ENCODE measurements around the gene HCCS.

The HCCS gene

GRCh38 chrX:11125060-11125459 is 13.9 kb downstream of the HCCS start:
- TF ChIP-seq OSR1 (CRISPR knock-in tag; IDR thresholded peaks at IDR 0.05) (no peak), PATZ1 (CRISPR knock-in tag; IDR thresholded peaks at IDR 0.05; ENCODE audit: borderline replicate concordance) (no peak), ARNTL (CRISPR knock-in tag; IDR thresholded peaks at IDR 0.05; ENCODE audit: borderline replicate concordance, low read depth) (no peak), ZFP3 (CRISPR knock-in tag; IDR thresholded peaks at IDR 0.05) (no peak), ZFP30 (CRISPR knock-in tag; IDR thresholded peaks at IDR 0.05) (no peak), ZC3H10 (CRISPR knock-in tag; IDR thresholded peaks at IDR 0.05) (no peak), ESRRG (CRISPR knock-in tag; IDR thresholded peaks at IDR 0.05) (no peak), ZNF565 (CRISPR knock-in tag; conservative IDR thresholded peaks at IDR 0.05; ENCODE audit: low read depth) (no peak), ZNF70 (CRISPR knock-in tag; IDR thresholded peaks at IDR 0.05) (no peak), CREB5 (CRISPR knock-in tag; IDR thresholded peaks at IDR 0.05; ENCODE audit: low read depth) (no peak), TCF4 (CRISPR knock-in tag; IDR thresholded peaks at IDR 0.05; ENCODE audit: borderline replicate concordance) (no peak), RARB (CRISPR knock-in tag; IDR thresholded peaks at IDR 0.05) (no peak)
- TF ChIP-seq, protein P1, sequence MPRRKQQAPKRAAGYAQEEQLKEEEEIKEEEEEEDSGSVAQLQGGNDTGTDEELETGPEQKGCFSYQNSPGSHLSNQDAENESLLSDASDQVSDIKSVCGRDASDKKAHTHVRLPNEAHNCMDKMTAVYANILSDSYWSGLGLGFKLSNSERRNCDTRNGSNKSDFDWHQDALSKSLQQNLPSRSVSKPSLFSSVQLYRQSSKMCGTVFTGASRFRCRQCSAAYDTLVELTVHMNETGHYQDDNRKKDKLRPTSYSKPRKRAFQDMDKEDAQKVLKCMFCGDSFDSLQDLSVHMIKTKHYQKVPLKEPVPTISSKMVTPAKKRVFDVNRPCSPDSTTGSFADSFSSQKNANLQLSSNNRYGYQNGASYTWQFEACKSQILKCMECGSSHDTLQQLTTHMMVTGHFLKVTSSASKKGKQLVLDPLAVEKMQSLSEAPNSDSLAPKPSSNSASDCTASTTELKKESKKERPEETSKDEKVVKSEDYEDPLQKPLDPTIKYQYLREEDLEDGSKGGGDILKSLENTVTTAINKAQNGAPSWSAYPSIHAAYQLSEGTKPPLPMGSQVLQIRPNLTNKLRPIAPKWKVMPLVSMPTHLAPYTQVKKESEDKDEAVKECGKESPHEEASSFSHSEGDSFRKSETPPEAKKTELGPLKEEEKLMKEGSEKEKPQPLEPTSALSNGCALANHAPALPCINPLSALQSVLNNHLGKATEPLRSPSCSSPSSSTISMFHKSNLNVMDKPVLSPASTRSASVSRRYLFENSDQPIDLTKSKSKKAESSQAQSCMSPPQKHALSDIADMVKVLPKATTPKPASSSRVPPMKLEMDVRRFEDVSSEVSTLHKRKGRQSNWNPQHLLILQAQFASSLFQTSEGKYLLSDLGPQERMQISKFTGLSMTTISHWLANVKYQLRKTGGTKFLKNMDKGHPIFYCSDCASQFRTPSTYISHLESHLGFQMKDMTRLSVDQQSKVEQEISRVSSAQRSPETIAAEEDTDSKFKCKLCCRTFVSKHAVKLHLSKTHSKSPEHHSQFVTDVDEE (CRISPR knock-in tag; IDR thresholded peaks at IDR 0.05) = no peak
- TF ChIP-seq, protein P2, sequence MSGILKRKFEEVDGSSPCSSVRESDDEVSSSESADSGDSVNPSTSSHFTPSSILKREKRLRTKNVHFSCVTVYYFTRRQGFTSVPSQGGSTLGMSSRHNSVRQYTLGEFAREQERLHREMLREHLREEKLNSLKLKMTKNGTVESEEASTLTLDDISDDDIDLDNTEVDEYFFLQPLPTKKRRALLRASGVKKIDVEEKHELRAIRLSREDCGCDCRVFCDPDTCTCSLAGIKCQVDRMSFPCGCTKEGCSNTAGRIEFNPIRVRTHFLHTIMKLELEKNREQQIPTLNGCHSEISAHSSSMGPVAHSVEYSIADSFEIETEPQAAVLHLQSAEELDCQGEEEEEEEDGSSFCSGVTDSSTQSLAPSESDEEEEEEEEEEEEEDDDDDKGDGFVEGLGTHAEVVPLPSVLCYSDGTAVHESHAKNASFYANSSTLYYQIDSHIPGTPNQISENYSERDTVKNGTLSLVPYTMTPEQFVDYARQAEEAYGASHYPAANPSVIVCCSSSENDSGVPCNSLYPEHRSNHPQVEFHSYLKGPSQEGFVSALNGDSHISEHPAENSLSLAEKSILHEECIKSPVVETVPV (CRISPR knock-in tag; IDR thresholded peaks at IDR 0.05) = no peak
- TF ChIP-seq, protein P3, sequence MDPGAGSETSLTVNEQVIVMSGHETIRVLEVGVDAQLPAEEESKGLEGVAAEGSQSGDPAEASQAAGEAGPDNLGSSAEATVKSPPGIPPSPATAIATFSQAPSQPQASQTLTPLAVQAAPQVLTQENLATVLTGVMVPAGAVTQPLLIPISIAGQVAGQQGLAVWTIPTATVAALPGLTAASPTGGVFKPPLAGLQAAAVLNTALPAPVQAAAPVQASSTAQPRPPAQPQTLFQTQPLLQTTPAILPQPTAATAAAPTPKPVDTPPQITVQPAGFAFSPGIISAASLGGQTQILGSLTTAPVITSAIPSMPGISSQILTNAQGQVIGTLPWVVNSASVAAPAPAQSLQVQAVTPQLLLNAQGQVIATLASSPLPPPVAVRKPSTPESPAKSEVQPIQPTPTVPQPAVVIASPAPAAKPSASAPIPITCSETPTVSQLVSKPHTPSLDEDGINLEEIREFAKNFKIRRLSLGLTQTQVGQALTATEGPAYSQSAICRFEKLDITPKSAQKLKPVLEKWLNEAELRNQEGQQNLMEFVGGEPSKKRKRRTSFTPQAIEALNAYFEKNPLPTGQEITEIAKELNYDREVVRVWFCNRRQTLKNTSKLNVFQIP (CRISPR knock-in tag; IDR thresholded peaks at IDR 0.05; ENCODE audit: borderline replicate concordance, low read depth) = no peak
- ATAC-seq = no peak

DNA sequence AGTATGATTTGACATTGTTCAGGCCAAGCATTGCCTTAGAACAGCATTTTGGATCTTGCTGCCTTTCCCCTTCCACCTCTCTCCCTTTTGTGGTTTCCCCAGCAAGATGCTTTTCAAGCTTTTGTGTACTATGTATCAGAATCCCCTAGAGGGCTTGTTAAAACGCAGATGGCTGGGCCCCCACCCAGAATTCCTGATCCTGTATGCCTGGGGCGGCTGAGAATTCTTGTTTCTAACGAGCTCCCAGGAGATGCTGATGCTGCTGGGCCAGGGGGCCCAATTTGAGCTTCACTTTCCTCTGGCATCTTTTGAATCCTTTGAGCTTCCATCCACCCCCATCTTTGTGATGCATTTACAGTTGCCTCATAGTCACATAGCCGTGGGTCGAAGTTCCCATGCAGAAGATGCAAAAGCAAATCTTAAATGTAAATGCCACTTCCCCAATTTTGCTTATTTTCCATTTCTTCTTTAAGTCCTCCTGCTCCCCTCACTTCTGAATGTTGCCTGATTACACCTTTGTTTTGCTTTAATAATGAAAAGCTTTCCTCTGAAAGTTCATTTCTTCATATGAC is 18.5 kb downstream of the HCCS start:
- ATAC-seq = no peak
- TF ChIP-seq RARB (CRISPR knock-in tag; IDR thresholded peaks at IDR 0.05) (no peak), ZFP3 (CRISPR knock-in tag; IDR thresholded peaks at IDR 0.05) (no peak), PATZ1 (CRISPR knock-in tag; IDR thresholded peaks at IDR 0.05; ENCODE audit: borderline replicate concordance) (no peak), SNAI2 (CRISPR knock-in tag; IDR thresholded peaks at IDR 0.05) (no peak), ZNF565 (CRISPR knock-in tag; conservative IDR thresholded peaks at IDR 0.05; ENCODE audit: low read depth) (no peak), ISL1 (CRISPR knock-in tag; IDR thresholded peaks at IDR 0.05) (no peak), TOX (CRISPR knock-in tag; IDR thresholded peaks at IDR 0.05; ENCODE audit: borderline replicate concordance) (no peak), PPARA (CRISPR knock-in tag; IDR thresholded peaks at IDR 0.05; ENCODE audit: borderline replicate concordance) (no peak), ZFP30 (CRISPR knock-in tag; IDR thresholded peaks at IDR 0.05) (no peak), ARNTL (CRISPR knock-in tag; IDR thresholded peaks at IDR 0.05; ENCODE audit: borderline replicate concordance, low read depth) (no peak), CREB5 (CRISPR knock-in tag; IDR thresholded peaks at IDR 0.05; ENCODE audit: low read depth) (no peak), OSR1 (CRISPR knock-in tag; IDR thresholded peaks at IDR 0.05) (no peak), ZNF8 (CRISPR knock-in tag; IDR thresholded peaks at IDR 0.05) (no peak)
- TF ChIP-seq, protein P3 (CRISPR knock-in tag; IDR thresholded peaks at IDR 0.05; ENCODE audit: borderline replicate concordance, low read depth) = no peak
- TF ChIP-seq, protein P1 (CRISPR knock-in tag; IDR thresholded peaks at IDR 0.05) = no peak
